K562 (cell line): Measurements from ENCODE around the gene PCDHB15.

Experiments used
- CBX5 ChIP-seq: IDR thresholded peaks from 2 replicates; pipeline ENCODE4 v1.6.1; 2014; ENCODE audit warnings: low read depth, borderline replicate concordance
- KLF13 ChIP-seq: fragments of 450-650 bp; IDR thresholded peaks from 2 replicates; pipeline ENCODE4 v1.6.1; 2016; ENCODE audit warnings: missing genetic modification characterization, low read depth, mild to moderate bottlenecking, missing compliant biosample characterization, moderate library complexity, borderline replicate concordance
- MEF2A ChIP-seq: IDR thresholded peaks from 2 replicates; pipeline ENCODE4 v1.6.1; 2011; ENCODE audit warnings: low read depth, mild to moderate bottlenecking, low read length, moderate library complexity; ENCODE audit not compliant: control insufficient read depth
- MEIS2 ChIP-seq: fragments of 450-650 bp; IDR thresholded peaks from 2 replicates; pipeline ENCODE4 v1.6.1; 2014; ENCODE audit warnings: mild to moderate bottlenecking; ENCODE audit not compliant: partially characterized antibody
- PHB2 ChIP-seq: fragments of 450-650 bp; IDR thresholded peaks from 2 replicates; pipeline ENCODE4 v1.6.1; 2017; ENCODE audit warnings: low read depth
- POLR2A ChIP-seq: fragments of 450-650 bp; conservative IDR thresholded peaks from 2 replicates; pipeline ENCODE4 v1.6.1; 2016
- POLR3A ChIP-seq: IDR thresholded peaks from 2 replicates; pipeline ENCODE4 v1.6.1; 2011; ENCODE audit warnings: borderline replicate concordance, mild to moderate bottlenecking, moderate library complexity; ENCODE audit not compliant: insufficient read length, insufficient read depth; ENCODE audit errors: extremely low read depth
- RFX5 ChIP-seq: IDR thresholded peaks from 2 replicates; pipeline ENCODE4 v1.6.1; 2011; ENCODE audit warnings: low read depth, mild to moderate bottlenecking, improper control_type of control experiment, low read length
- ZNF3 ChIP-seq: fragments of 250-450 bp; sonication (Bioruptor Pico); IDR thresholded peaks from 2 replicates; pipeline ENCODE4 v1.5.0; 2021; ENCODE audit warnings: mild to moderate bottlenecking, moderate library complexity
- ZNF324 ChIP-seq: fragments of 250-450 bp; sonication (Bioruptor Pico); IDR thresholded peaks from 2 replicates; pipeline ENCODE4 v1.4.0; 2020; ENCODE audit warnings: mild to moderate bottlenecking
- TF ChIP-seq, protein P1 (sequence below): sonication (generic); formaldehyde crosslinking; IDR thresholded peaks from 2 replicates; pipeline ENCODE4 v1.5.0; 2020; ENCODE audit warnings: missing genetic modification reagents
- TF ChIP-seq, protein P2 (sequence below): fragments of 450-650 bp; IDR thresholded peaks from 2 replicates; pipeline ENCODE4 v1.6.1; 2017; ENCODE audit warnings: mild to moderate bottlenecking, moderate library complexity
- TF ChIP-seq, protein P3 (sequence below), 2 experiments: fragments of 450-650 bp in 1 of 2; sonication (generic) in 1 of 2; formaldehyde crosslinking in 1 of 2; IDR thresholded peaks in 1 of 2; conservative IDR thresholded peaks in 1 of 2; 2 replicates each; pipeline versions ENCODE4 v1.6.1 to v1.8.1; 2016 to 2023; ENCODE audit warnings: mild to moderate bottlenecking in 2 of 2, moderate library complexity in 2 of 2, inconsistent platforms in 1 of 2, missing genetic modification reagents in 1 of 2
- TF ChIP-seq, protein P4 (sequence below), 2 experiments: fragments of 450-650 bp; formaldehyde crosslinking in 1 of 2; IDR thresholded peaks; 2 replicates each; pipeline versions ENCODE4 v1.4.0 to v1.6.1; 2014 to 2020; ENCODE audit warnings: mild to moderate bottlenecking in 2 of 2, borderline replicate concordance in 1 of 2, low read depth in 1 of 2

DNA sequence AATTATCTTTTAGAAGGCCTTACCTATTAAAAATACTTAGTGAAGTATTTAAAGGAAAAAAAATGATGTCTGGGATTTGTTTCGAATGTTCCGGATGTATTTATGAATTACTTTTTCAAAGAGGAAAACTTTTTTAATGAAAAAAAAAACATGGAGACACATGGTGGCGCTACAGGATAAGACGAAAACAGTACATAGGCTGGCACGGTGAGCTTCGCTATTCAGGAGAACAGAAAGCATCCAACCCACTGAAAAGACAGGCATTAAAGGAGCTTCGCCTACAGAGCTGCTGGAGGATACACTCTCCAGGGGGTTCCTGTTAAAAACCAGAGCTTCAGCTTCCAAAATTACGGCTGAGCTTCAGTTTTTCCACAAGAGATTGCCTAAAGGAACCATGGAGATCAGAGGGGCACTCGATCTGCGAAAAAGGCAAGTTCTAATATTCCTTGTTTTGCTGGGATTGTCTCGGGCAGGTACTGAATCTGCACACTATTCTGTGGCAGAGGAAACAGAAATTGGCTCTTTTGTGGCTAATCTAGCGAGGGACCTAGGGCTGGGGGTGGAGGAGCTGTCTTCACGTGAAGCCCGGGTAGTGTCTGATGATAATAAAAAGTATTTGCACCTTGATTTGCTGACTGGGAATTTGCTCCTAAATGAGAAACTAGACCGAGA lies 21.9 kb upstream of the PCDHB15 start, which contains the start of gene PCDHB14:
- no peak for TF ChIP-seq PHB2
- TF ChIP-seq ZNF324 (CRISPR knock-in tag), result no peak
- no peak for TF ChIP-seq POLR3A
- TF ChIP-seq, protein P1, sequence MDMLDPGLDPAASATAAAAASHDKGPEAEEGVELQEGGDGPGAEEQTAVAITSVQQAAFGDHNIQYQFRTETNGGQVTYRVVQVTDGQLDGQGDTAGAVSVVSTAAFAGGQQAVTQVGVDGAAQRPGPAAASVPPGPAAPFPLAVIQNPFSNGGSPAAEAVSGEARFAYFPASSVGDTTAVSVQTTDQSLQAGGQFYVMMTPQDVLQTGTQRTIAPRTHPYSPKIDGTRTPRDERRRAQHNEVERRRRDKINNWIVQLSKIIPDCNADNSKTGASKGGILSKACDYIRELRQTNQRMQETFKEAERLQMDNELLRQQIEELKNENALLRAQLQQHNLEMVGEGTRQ, result no peak
- TF ChIP-seq KLF13, result no peak
- TF ChIP-seq ZNF3, result no peak
- TF ChIP-seq MEIS2, result no peak
- TF ChIP-seq POLR2A, result no peak
- TF ChIP-seq, protein P2, sequence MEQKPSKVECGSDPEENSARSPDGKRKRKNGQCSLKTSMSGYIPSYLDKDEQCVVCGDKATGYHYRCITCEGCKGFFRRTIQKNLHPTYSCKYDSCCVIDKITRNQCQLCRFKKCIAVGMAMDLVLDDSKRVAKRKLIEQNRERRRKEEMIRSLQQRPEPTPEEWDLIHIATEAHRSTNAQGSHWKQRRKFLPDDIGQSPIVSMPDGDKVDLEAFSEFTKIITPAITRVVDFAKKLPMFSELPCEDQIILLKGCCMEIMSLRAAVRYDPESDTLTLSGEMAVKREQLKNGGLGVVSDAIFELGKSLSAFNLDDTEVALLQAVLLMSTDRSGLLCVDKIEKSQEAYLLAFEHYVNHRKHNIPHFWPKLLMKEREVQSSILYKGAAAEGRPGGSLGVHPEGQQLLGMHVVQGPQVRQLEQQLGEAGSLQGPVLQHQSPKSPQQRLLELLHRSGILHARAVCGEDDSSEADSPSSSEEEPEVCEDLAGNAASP, result no peak
- TF ChIP-seq RFX5, result no peak
- TF ChIP-seq, protein P3, sequence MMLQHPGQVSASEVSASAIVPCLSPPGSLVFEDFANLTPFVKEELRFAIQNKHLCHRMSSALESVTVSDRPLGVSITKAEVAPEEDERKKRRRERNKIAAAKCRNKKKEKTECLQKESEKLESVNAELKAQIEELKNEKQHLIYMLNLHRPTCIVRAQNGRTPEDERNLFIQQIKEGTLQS (IDR thresholded peaks at IDR 0.05), result no peak
- TF ChIP-seq, protein P3 (CRISPR knock-in tag; conservative IDR thresholded peaks at IDR 0.05), result no peak
- TF ChIP-seq, protein P4, sequence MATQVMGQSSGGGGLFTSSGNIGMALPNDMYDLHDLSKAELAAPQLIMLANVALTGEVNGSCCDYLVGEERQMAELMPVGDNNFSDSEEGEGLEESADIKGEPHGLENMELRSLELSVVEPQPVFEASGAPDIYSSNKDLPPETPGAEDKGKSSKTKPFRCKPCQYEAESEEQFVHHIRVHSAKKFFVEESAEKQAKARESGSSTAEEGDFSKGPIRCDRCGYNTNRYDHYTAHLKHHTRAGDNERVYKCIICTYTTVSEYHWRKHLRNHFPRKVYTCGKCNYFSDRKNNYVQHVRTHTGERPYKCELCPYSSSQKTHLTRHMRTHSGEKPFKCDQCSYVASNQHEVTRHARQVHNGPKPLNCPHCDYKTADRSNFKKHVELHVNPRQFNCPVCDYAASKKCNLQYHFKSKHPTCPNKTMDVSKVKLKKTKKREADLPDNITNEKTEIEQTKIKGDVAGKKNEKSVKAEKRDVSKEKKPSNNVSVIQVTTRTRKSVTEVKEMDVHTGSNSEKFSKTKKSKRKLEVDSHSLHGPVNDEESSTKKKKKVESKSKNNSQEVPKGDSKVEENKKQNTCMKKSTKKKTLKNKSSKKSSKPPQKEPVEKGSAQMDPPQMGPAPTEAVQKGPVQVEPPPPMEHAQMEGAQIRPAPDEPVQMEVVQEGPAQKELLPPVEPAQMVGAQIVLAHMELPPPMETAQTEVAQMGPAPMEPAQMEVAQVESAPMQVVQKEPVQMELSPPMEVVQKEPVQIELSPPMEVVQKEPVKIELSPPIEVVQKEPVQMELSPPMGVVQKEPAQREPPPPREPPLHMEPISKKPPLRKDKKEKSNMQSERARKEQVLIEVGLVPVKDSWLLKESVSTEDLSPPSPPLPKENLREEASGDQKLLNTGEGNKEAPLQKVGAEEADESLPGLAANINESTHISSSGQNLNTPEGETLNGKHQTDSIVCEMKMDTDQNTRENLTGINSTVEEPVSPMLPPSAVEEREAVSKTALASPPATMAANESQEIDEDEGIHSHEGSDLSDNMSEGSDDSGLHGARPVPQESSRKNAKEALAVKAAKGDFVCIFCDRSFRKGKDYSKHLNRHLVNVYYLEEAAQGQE (IDR thresholded peaks at IDR 0.05; ENCODE audit: borderline replicate concordance), result no peak
- TF ChIP-seq, protein P4 (CRISPR knock-in tag; IDR thresholded peaks at IDR 0.05; ENCODE audit: low read depth), result no peak
- no peak for TF ChIP-seq MEF2A
- TF ChIP-seq CBX5, result no peak
